Stimulated activated CD4-positive, alpha-beta T cell treated with anti-CD3 and anti-CD28 coated beads, TNF-alpha, amount 100 ng/mL, for 48 hours (primary cell): Measurements from ENCODE around the gene BACH2.
"Not testable (repeated sequence)": the region's sequence is repeated elsewhere in the genome, so short reads cannot be mapped to it uniquely, and the experiment has no call there.

ENCODE experiments used
- DNase-seq, 3 donors: peaks; one replicate each; pipeline ENCODE4 v3.0.0-alpha.2; 2020; ENCODE audit warnings: low read depth in 3 of 3

BACH2 gene

GRCh38 chr6:90214966-90215365, 81.7 kb downstream of the BACH2 start:
- DNase-seq: no peak

DNA sequence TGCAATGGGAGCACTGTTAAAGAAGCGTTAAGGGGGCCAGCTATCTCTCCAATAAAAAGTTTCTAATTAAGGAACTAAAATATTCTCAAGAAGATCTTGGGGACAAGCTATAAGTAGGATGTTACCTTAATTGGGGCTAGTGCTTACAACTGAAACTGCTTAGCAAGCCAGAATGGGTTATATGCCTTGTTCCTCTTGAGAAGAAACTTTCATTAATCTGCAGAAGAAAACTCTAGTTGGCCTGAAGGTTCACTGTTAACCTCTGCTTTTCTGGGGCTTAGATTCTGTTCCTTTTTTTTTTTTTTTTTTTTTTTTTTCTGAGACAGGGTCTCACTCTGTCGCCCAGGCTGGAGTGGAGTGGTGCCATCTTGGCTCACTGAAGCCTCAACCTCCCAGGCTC, 82.2 kb downstream of the BACH2 start:
- no peak for DNase-seq

DNA sequence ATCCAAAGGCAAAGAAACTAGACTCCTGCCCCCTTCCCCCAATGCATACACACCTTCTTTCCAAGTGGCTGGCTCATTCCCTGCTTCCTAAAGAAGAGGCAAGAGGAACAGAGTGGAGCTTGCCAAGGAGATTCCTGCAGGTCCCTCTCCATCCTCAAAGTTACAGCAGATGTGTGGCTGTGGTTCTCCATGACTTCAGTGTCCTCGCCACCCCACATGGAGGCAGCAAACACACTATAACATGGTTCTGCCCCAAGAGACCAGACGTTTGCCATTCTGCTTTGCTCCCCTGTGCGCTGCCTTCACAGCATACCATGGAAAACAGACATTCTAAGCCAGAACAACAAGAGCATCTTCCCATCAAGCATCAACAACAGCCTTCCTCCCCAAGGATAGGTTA, 84.4 kb downstream of the BACH2 start:
- DNase-seq: no peak

- no peak for DNase-seq
Observed at GRCh38 chr6:90209527-90209926, 87.1 kb downstream of the BACH2 start.

DNA sequence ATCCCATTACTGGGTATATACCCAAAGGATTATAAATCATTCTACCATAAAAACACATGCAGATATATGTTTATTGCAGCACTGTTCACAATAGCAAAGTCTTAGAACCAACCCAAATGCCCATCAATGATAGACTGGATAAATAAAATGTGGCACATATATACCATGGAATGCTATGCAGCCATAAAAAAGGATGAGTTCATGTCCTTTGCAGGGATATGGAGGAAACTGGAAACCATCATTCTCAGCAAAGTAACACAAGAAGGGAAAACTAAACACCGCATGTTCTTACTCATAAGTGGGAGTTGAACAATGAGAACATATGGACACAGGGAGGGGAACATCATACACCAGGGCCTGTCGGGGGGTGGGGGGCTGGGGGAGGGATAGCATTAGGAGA, 88.0 kb downstream of the BACH2 start:
- DNase-seq: not testable (repeated sequence)

DNA sequence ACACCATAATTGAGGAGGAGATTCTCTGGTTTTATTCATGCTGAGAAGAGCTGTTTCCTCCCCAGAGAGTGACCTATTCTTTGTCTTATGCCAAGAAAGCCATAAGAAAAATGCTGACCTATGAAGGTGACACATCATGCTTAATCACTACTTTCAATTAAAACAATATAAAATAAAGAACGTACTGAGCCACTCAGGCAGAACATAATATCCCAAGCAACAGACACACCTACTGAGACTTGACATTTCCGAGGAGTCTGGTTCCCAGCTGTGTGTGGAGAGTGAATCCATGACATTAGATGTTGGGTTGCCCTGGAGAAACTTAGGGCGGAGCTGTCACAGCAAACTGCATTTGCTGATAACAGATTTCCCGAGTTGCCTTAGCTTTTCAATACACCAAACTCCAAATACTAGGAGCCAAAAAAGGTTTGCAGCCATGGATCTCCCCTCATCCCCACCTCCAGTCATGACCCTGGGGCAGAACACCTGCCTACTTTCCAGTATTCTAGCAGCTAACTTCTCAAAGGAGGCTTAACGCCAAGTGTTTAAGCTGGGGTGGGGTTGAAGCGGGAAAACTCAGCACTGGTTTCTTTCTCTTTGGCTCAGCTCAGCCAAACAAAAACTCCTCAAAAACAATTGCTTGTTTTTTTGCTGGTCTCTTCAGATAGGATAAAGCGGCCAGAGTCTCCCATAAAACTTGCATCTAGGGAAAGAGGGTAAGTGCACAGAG, 92.2 kb downstream of the BACH2 start:
- DNase-seq: no peak

DNA sequence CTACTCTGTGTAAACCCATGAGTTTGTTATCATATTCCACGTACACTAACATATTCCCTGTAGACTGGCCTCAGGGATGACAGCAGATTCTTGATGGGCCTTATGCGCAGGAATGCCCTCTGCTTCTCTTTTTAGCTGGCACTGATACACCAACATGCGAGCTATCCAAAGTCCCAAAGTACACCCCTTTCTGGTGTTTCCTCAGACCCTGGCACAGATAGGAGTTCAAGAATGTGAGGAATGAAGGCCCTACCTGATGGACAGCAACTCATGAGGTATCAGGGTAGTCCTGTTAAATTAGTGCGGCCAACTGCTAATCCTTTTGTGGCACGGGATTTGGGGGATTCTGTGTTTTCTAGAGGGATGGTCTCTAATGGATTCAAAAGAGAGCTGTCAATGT, 93.0 kb downstream of the BACH2 start:
- DNase-seq: no peak

GRCh38 chr6:90202156-90202555, 94.5 kb downstream of the BACH2 start:
- DNase-seq: no peak

- DNase-seq: no peak
Observed at GRCh38 chr6:90199900-90200299, 96.7 kb downstream of the BACH2 start.

- DNase-seq: no peak
Observed at GRCh38 chr6:90198758-90199425, 97.8 kb downstream of the BACH2 start.

DNA sequence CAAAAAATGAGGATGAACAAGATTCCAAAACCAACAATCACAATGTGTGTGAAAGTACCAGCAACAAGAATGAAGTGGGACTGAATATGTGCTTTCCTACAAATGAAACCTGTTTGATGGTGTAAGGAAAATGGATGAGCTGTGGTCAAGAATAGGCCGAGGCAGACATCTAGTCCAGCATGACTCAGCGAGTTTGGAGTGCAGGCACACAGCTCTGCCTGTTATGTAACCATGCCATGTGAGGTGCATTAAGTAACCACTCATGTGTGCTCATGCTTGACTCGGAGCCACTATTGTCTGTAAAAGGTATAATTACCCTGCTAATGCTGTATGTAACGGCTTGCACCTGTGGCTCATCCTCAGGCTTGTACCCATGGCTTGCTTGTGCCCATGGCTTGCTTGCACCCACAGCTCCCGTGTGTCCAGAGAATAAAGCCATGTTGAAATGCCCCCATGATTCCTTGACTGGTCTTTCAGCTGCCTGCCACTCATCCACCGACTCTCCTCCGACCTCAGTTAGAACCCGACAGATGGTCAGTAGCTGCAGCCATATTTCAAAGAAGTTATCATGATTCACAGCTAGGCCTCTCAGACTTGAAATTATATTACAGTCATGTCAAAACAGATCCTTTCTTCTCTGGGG, 98.7 kb downstream of the BACH2 start:
- DNase-seq: no peak

DNA sequence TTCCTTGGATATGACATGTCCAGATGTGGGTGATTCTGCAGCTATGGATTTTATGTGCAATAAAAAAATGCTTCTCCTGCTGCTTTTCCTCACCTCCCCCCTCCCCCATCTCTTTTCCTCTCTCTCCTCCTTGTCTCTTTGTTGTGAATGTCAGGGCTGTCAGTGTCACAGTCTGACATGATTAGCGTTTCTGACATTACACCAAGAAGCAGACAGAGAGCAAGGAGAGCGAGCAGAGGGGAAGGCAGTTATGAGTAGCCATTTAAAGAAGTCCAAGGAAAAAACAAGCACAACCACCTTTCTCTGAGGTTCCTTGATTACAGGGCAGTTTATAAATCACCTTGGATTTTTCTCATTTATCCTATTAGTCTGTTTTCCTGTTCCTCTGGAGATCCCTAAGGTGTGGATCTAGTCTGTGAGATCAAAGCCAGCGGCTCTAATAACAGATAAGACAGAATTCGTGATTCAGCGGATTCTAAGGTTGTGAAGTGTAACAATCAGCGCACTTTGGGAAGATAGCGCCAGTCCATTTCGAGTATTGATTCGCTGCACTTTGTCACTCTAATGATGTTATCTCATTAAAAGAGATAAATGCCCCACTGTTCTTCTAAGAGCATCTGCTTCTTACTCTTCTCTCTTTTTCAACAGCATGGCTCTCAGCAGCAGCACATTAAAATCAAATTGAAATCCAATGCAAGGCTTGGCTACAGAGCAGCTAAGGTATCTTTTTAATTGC, 101.4 kb downstream of the BACH2 start:
- DNase-seq: no peak

DNA sequence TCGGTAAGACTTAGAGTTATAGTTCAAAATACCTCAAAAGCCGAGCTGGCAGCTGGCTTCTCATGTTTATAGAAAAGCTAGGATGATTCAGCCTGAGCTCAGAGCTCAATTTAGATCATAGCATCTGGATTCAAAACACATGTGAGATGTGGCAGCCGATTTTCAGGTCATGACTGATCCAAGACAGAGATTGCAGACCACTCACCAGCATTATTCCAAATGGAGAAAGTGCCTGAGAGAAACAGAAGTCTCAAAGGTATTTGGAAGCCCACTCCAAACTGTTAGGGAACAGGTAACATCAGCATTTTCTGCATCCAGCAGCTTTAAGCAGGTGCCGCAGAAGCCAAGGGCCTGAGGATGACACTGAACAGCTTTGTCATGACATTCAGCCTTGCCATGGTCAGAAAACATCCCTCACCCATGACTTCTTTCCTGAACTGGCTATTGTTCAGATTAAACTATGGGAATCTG, 102.2 kb downstream of the BACH2 start:
- no peak for DNase-seq

GRCh38 chr6:90193359-90193758, 103.3 kb downstream of the BACH2 start:
- DNase-seq: no peak

DNA sequence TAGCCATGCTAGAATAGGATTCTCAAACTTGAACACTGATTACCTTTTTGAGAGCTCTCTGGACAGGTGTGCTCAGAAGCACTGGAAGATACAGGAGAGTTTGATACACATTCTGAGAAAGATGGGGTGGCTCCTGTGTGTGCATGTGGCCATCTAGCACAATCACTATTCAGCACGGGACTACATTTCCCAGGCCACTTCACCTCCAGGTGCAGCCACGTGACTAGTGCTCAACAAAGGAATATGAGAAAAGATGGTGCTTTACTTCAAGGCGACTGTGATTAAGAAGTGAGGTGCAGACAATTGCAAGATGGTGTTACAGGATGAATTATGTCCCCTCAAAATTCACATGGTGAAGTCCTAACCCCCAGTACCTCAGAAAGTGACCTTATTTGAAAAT, 103.8 kb downstream of the BACH2 start:
- DNase-seq: no peak

- no peak for DNase-seq
Observed at GRCh38 chr6:90190752-90191395, 105.8 kb downstream of the BACH2 start.

GRCh38 chr6:90190131-90190530, 106.5 kb downstream of the BACH2 start:
- DNase-seq: no peak

GRCh38 chr6:90187437-90188121, 109.1 kb downstream of the BACH2 start:
- DNase-seq: no peak

- no peak for DNase-seq
Observed at GRCh38 chr6:90186637-90187371, 109.8 kb downstream of the BACH2 start.

DNA sequence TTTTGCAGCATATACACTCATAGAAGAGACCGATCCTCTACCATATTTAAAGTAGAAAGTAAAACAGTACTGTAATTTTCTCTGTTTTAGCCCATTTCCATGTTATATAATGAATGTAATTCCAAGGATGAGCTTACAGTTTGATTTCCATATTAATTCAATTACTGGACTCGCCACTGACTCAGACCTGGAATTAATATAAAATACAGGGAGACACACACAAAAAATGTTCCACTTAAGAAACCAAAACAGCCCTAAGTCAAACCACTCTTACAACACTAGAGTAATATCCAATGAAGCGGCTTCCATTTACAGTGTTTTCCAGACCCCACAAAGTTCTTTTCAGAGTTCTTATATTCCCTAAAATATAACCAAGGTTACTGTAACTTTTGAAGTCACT, 110.6 kb downstream of the BACH2 start:
- no peak for DNase-seq
